COR-L47 (cell line): ENCODE measurements around the gene DNASE1L1.

Source experiments
- DNase-seq: peaks from one replicate; lab custom pipeline; 2025; lab: John Stamatoyannopoulos, UW

The DNASE1L1 gene

GRCh38 chrX:154436374-154436982 lies 27.4 kb upstream of the DNASE1L1 start:
- DNase-seq: peak; percentile 25

DNA sequence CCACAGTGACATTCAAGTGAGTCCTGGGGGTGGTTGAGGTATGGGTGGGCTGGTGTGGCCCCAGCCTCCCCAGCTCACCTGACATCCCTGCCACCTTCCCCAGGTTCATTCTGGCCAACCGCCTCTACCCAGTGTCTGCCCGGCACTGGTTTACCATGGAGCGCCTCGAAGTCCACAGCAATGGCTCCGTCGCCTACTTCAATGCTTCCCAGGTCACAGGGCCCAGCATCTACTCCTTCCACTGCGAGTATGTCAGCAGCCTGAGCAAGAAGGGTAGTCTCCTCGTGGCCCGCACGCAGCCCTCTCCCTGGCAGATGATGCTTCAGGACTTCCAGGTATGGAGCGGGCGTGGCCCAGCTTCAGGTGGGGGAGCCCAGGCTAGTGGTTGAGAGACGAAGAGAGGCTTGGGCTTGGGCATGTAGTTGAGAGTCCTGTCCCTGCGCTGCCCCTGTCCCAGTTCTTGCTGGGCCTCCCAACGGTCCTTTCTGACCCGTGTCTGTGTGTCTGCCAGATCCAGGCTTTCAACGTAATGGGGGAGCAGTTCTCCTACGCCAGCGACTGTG lies 26.2 kb upstream of the DNASE1L1 start:
- DNase-seq: no peak

- DNase-seq: no peak
Measured at GRCh38 chrX:154434394-154435168, 25.5 kb upstream of the DNASE1L1 start.

GRCh38 chrX:154433605-154434004 lies 24.6 kb upstream of the DNASE1L1 start:
- no peak for DNase-seq

DNA sequence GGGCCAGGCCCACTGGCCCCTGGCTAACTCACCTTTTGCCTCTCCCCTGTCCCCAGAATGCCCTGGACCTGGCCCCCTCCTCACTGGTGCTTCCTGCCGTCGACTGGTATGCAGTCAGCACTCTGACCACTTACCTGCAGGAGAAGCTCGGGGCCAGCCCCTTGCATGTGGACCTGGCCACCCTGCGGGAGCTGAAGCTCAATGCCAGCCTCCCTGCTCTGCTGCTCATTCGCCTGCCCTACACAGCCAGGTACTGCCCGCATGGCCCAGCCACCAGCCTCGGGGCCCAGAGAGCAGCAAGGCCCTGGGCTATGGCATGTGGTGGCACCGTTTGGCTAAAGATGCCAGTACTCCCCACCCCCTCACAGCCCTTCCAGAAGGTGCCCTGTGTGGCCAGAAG lies 23.2 kb upstream of the DNASE1L1 start:
- DNase-seq: no peak

- no peak for DNase-seq
Measured at GRCh38 chrX:154431341-154431740, 22.3 kb upstream of the DNASE1L1 start.

GRCh38 chrX:154430916-154431315 lies 21.9 kb upstream of the DNASE1L1 start:
- no peak for DNase-seq

DNA sequence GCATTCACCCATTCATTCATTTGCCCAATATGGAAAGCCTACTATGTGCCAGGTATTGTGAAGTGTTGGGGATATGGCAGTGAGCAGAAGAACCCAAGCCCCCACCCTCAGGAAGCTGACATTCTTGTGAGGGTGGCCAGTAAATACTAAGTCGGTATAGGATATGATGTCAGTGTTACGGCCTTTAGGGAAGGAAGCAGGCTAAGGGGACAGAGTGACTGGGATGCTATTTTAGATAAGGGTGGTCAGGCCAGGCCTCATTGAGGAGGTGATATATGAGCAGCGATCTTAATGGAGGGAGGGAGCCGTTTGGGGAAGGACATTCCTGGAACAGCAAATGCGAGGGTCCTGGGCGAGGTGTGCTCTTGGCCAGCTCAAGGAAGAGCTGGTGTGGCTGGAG lies 21.4 kb upstream of the DNASE1L1 start:
- DNase-seq: no peak

DNA sequence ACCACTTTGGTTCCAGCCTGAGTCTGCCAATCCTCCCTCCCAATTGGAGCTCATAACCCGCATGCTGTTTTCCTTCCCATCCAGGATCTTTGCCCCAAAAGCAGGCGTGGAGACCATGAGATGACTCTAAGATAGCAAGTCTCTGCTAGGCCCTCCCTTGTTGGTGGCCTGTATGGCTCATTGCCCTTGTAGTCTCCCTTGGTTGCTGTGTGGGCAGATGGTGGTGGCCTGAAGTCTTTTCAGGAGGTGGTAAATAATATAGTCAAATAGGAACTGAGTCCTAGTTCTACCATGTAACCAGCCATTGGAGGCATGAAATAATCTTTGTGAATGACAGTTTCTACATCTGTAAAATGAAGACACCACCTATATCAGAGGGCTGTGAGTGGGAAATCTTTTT lies 20.7 kb upstream of the DNASE1L1 start:
- no peak for DNase-seq

- DNase-seq: peak; percentile 86
Measured at GRCh38 chrX:154428176-154429171, 19.4 kb upstream of the DNASE1L1 start, which contains the start of gene ATP6AP1. Gene ATP6AP1, plus strand, starts transcription at chrX:154428677. Its CDS starts 16 bp downstream, at chrX:154428693.

DNA sequence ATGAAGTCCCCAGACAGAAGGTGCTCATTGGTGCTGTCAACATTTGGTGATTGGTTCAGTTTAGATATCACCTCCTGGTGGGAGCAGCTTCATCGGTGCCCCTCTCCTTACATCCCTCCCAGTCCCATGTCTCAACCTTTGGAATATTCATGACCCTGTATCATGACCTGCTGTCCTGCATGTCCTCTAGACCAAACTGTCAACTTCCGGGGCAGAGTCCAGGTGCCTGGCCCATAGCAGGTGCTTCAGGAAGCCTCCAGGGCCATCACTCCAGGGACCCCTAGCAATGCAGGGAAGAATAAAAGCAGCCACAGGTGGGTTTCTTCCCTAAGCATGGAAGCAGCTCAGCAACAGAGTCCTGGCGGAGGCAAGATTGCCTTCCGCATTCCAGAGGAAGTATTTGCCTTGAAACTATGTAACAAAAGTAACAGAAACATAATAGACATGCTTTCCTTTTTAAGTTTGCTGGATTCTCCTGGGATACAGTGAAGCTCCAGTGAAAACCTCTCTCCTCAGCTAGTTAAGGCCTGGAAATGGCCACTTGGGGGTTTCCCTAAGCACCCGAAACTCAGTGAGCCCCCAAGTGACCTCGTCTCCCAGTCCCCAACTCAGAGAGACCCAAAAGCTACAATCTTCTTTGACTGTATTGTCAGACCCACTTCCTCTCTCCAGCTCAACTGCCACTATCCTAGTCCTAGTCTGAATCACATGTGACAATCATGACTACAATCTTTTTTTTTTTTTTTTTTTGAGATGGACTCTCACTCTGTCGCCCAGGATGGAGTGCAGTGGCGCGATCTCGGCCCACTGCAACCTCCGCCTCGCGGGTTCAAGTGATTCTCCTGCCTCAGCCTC lies 18.1 kb upstream of the DNASE1L1 start:
- DNase-seq: no peak

GRCh38 chrX:154420402-154420756 lies 11.3 kb upstream of the DNASE1L1 start:
- DNase-seq: no peak

DNA sequence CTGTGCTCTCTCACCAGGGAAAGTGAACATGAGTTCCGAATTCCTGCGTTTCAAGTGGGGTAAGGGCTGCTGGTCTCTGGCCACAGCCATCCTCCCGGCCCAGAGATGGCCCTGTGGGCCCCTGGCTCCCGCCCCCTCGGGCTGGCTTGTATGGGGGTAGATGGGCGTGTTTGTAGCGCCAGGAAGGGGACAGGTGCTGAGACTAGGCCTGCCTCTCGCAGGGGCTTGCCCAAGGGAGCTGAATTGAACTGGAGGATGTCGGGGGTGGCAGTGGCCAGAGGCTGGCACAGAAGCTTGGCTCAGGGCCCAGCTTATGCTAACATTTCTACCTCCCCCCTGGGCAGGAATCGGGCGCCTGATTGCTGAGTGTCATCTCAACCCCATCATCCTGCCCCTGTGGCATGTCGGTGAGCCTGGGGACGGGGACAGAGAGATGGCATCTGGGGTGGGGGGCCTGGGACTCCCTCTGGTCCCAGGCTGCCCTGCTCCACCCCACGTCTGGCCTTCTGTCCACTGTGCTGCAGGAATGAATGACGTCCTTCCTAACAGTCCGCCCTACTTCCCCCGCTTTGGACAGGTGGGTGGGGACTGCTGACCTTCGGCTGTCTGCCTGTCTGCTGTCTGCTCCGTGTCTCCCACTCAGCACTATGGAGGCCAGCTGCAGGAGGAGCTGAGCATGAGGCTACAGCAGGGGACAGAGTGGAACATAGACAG lies 10.8 kb upstream of the DNASE1L1 start:
- peak; percentile 82 for DNase-seq

GRCh38 chrX:154419189-154419588 lies 10.1 kb upstream of the DNASE1L1 start:
- DNase-seq: no peak

- DNase-seq: peak; percentile 46
Measured at GRCh38 chrX:154417157-154417556, 8.1 kb upstream of the DNASE1L1 start.

DNA sequence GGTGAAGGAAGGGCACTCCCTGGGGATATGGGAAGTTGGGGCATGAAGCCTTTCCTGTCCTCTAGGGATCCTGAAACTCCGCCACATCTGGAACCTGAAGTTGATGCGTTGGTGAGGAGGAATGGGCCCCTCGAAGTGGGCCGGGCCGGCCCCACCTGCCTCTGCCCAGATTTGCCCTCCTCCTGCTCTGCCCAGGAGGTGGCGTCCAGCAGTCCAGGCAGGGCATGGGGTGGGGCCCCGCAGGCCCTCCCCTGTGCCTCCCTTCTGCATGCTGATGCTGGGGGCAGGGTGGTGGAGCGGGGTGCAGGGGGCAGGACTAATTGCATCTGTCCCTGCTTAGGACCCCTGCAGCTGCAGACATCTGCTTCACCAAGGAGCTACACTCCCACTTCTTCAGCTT lies 4.1 kb upstream of the DNASE1L1 start:
- no peak for DNase-seq

DNA sequence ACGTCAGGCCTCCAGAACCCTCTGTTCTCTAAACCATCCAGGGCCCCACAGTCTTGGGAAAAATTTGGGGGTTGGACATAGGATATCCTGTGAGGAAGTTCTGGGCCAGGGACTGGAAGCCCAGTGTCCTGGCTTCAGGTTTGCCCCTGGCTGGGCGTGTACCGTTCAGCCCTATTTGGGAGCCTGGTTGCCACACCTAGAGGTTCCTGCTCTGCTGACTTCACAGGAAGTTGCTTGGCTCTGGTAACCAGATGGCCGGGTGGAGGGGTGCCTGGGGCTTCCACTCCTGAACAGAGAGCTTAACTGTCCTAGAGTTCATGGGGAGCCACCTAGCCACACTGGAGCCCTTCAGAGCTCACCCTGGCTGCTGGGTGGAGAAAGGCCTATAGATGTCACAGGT lies 3.4 kb upstream of the DNASE1L1 start:
- no peak for DNase-seq

DNA sequence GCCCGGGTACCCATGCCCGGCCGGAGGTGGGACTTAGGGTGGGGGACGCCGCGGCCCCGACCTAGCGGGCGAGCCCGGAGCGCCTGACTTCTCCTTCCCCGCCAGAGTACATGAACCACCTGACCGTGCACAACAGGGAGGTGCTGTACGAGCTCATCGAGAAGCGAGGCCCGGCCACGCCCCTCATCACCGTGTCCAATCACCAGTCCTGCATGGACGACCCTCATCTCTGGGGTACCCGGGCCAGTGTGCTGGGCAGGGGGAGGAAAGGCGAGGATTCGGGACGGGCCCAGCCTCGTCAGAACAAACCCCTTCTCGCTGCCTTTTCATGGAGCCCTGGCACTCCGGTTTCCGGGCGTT lies 2.9 kb upstream of the DNASE1L1 start:
- peak; percentile 48 for DNase-seq

DNA sequence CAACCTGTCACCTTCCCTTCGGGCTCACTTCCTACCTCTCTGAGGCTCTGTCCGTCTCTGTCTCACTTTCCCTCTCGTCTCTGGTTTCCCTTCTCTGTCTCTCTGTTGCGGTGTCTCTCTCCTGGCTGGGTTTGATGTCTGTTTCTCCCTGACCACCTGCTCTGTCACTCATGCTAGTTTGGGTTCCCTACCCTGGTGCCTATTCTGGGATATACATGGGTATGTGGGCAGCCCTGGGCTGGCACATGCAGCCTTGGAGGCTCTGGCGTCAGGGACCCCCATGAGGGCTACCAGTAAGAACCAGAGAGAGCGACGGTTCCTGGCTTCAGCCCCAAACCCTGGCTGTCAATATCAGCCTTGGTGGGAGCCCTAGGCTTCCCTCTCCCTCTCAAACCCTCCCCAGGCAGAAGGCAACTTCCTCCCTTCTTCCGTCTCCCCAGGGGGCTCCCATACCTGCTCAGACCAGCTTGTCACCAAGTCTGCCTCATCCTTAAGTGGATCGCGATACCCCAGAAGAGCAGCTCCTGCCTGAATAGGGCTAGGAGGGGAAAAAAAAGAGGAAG lies 314 bp downstream of the DNASE1L1 start:
- no peak for DNase-seq

DNA sequence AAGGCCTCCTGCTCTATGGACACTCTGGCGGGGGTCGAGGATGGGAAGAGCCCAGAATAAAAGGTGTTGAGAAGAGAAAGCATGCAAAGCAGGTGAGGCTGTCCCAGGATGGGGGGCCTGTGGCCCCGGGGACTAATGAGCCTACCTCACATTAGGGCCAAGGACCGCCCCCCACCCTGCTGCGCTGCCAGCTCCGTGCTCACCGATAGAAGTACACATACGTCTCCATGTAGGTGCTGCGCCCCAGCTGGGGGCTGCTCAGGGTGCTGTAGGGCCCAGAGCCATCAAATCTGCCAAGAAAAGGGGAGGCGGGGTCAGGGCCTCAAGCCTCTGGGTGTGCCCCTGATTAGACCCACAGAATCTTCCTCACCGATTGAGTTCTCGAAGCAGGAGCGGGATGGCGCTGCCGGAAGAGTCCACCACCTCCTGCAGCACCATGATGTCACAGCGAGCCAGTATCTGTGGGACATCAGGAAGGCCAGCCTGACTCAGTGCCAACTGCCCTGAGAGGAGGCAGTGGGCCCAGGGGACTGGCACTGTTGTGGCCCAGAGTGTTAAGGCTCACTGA lies 4.3 kb downstream of the DNASE1L1 start:
- no peak for DNase-seq
